ENCODE data around the gene GRAMD1B.
"Not testable (repeated sequence)": the region's sequence is repeated elsewhere in the genome, so short reads cannot be mapped to it uniquely, and the experiment has no call there.

Gene GRAMD1B

GRCh38 chr11:123443851-123444623 lies 14.0 kb downstream of the GRAMD1B start:
- DNase-seq (ENCODE audit: low read depth in 2 of 2), result no peak

- DNase-seq (ENCODE audit: low read depth in 2 of 2), result no peak
These were observed 18.8 kb downstream of the GRAMD1B start for GRCh38 chr11:123448823-123449222.

- DNase-seq (ENCODE audit: low read depth in 2 of 2), result no peak
These were observed 19.4 kb downstream of the GRAMD1B start for GRCh38 chr11:123449436-123449835.

- DNase-seq (ENCODE audit: low read depth in 2 of 2), result no peak
These were observed 20.6 kb downstream of the GRAMD1B start for GRCh38 chr11:123450623-123451022.

GRCh38 chr11:123451183-123451781 lies 21.2 kb downstream of the GRAMD1B start:
- no peak for DNase-seq (ENCODE audit: low read depth in 2 of 2)

GRCh38 chr11:123452794-123453193 lies 22.7 kb downstream of the GRAMD1B start:
- no peak for DNase-seq (ENCODE audit: low read depth in 2 of 2)

GRCh38 chr11:123454060-123454651 lies 24.1 kb downstream of the GRAMD1B start:
- DNase-seq (ENCODE audit: low read depth in 2 of 2), result peak; percentile 38 to 47

GRCh38 chr11:123454796-123455195 lies 24.7 kb downstream of the GRAMD1B start:
- DNase-seq (ENCODE audit: low read depth in 2 of 2), result no peak

- DNase-seq (ENCODE audit: low read depth in 2 of 2), result not testable (repeated sequence)
These were observed 26.4 kb downstream of the GRAMD1B start for GRCh38 chr11:123456448-123456847.

- DNase-seq (ENCODE audit: low read depth in 2 of 2), result no peak
These were observed 27.2 kb downstream of the GRAMD1B start for GRCh38 chr11:123457187-123457770.

GRCh38 chr11:123458501-123458900 lies 28.4 kb downstream of the GRAMD1B start:
- DNase-seq (ENCODE audit: low read depth in 2 of 2), result no peak

- no peak for DNase-seq (ENCODE audit: low read depth in 2 of 2)
These were observed 30.1 kb downstream of the GRAMD1B start for GRCh38 chr11:123460012-123460700.

- no peak for DNase-seq (ENCODE audit: low read depth in 2 of 2)
These were observed 31.1 kb downstream of the GRAMD1B start for GRCh38 chr11:123461164-123461563.

GRCh38 chr11:123465667-123466066 lies 35.6 kb downstream of the GRAMD1B start:
- not testable (repeated sequence) for DNase-seq (ENCODE audit: low read depth in 2 of 2)

GRCh38 chr11:123466172-123466571 lies 36.1 kb downstream of the GRAMD1B start:
- DNase-seq (ENCODE audit: low read depth in 2 of 2), result not testable (repeated sequence)

- no peak for DNase-seq (ENCODE audit: low read depth in 2 of 2)
These were observed 39.0 kb downstream of the GRAMD1B start for GRCh38 chr11:123469089-123469488.

- DNase-seq (ENCODE audit: low read depth in 2 of 2), result no peak
These were observed 39.5 kb downstream of the GRAMD1B start for GRCh38 chr11:123469586-123469985.

- no peak for DNase-seq (ENCODE audit: low read depth in 2 of 2)
These were observed 40.8 kb downstream of the GRAMD1B start for GRCh38 chr11:123470842-123471241.

- DNase-seq (ENCODE audit: low read depth in 2 of 2), result no peak
These were observed 42.3 kb downstream of the GRAMD1B start for GRCh38 chr11:123472236-123472935.

- no peak for DNase-seq (ENCODE audit: low read depth in 2 of 2)
These were observed 44.0 kb downstream of the GRAMD1B start for GRCh38 chr11:123473941-123474677.

GRCh38 chr11:123474994-123475393 lies 44.9 kb downstream of the GRAMD1B start:
- DNase-seq (ENCODE audit: low read depth in 2 of 2), result no peak
